Testis (tissue), 5 donors: ENCODE measurements around the gene NRROS. TPM values are rescaled to one million over a fixed set of nuclear protein-coding genes. Genes with fewer than 3 reads are reported as not detected.
"Not testable (repeated sequence)": the region's sequence is repeated elsewhere in the genome, so short reads cannot be mapped to it uniquely, and the experiment has no call there.

Source experiments
- DNase-seq: peaks from one replicate; pipeline ENCODE4 v3.0.0-alpha.2; 2019
- H3K27ac ChIP-seq, 2 donors: fragments of 200-600 bp; sonication (generic); one replicate each; pipeline ENCODE4 v1.5.1; 2019
- H3K27me3 ChIP-seq: fragments of 200-600 bp; sonication (generic); one replicate; pipeline ENCODE4 v1.5.1; 2019
- H3K36me3 ChIP-seq: fragments of 200-600 bp; sonication (generic); one replicate; pipeline ENCODE4 v1.5.1; 2017; ENCODE audit warnings: low read depth; ENCODE audit errors: missing control alignments
- H3K4me1 ChIP-seq: fragments of 200-600 bp; sonication (generic); one replicate; pipeline ENCODE4 v1.5.1; 2019
- H3K4me3 ChIP-seq, 2 donors: fragments of 200-600 bp; sonication (generic); one replicate each; pipeline ENCODE4 v1.5.1; 2017 to 2019
- H3K9me3 ChIP-seq: fragments of 200-600 bp; sonication (generic); one replicate; pipeline ENCODE4 v1.5.1; 2017
- CTCF ChIP-seq, 3 experiments: fragments of 450-650 bp in 2 of 3; fragments of 200-600 bp in 1 of 3; sonication (generic) in 1 of 3; IDR thresholded peaks; one replicate each; pipeline ENCODE4 v1.5.1; 2016 to 2019; ENCODE audit warnings: antibody characterized with exemption in 3 of 3, mild to moderate bottlenecking in 2 of 3, moderate library complexity in 1 of 3
- POLR2A ChIP-seq: fragments of 450-650 bp; IDR thresholded peaks from one replicate; pipeline ENCODE4 v1.6.1; 2017; ENCODE audit warnings: antibody characterized with exemption, mild to moderate bottlenecking, moderate library complexity
- WGBS, 2 donors: methylation state at CpG; one replicate each; pipeline ENCODE4 v1.1.5; 2018; 5-methylcytosine and 5-hydroxymethylcytosine counted together
- intact Hi-C: fragments of 100-400 bp; cut with DNase I; formaldehyde crosslinking; loops from one replicate; pipeline ENCODE4 v1.15.1; 2023; ENCODE audit warnings: low total_unique reads
- long read RNA-seq, 2 donors: transcript quantifications; one replicate each; lab custom pipeline, GENCODE V29; 2026
- polyA plus RNA-seq: library from polyadenylated mRNA; stranded (reverse); fragments of 350-450 nt; fragmentation: Illumina TruSeq; extraction: RNeasy Lipid Tissue Mini Kit (QIAGEN cat#74804); gene quantifications from one replicate; pipeline ENCODE4 v1.2.3, GENCODE V29; 2014; ENCODE audit warnings: low read depth, low replicate concordance; ENCODE audit not compliant: insufficient read depth
- total RNA-seq, 2 donors: library from RNA; depleted of rRNA; stranded (reverse); fragments of >200 nt; gene quantifications; one replicate each; pipeline ENCODE4 v1.2.3, GENCODE V29; 2016

Gene NRROS
- total RNA-seq, result 1 to 10 TPM; 2.8 to 3.2 TPM
- 5.5 TPM for polyA plus RNA-seq
- long read RNA-seq, donor 1, partial matches to known transcripts, result 0 of 3 reads
- long read RNA-seq, donor 1, other reads (novel, unspliced or antisense), result 0 of 3 reads
- long read RNA-seq, donor 2, partial matches to known transcripts, result 0 of 5 reads
- long read RNA-seq, donor 2, other reads (novel, unspliced or antisense), result 0 of 5 reads

- Histone ChIP-seq H3K4me1 (peaks cover 9% of the 10 kb centered on the region), H3K36me3 (no peaks in the 10 kb centered on the region), H3K27me3 (no peaks in the 10 kb centered on the region), H3K9me3 (no peaks in the 10 kb centered on the region), H3K27ac (peak within 1 kb of the TSS; percentile 10 to 75), H3K4me3 (peak within 1 kb of the TSS; percentile 55 to 60)
- TF ChIP-seq CTCF (IDR thresholded peaks at IDR 0.05), result no peak
- no peak for TF ChIP-seq POLR2A
- peak; percentile 74 for DNase-seq
- 4 to 13% methylated on average over 6 to 57 of the region's 65 CpGs for WGBS, 2 donors
- intact Hi-C loops, result loop anchor here (10.0 kb wide), 1 partner anchor 45 kb away; no protein-coding TSS in a partner anchor
Observed at GRCh38 chr3:196639483-196640296, at the start of gene NRROS. TSS of gene NRROS (plus strand) at chr3:196639694. CDS start at chr3:196654540, 14,846 bp downstream.

GRCh38 chr3:196590279-196590678, 49.2 kb upstream of the NRROS start:
- Histone ChIP-seq H3K27ac (no peak overlapping the region), H3K4me3 (no peak overlapping the region), H3K27me3 (no peaks in the 10 kb centered on the region), H3K36me3 (no peaks in the 10 kb centered on the region), H3K9me3 (no peaks in the 10 kb centered on the region), H3K4me1 (no peaks in the 10 kb centered on the region)
- TF ChIP-seq CTCF (IDR thresholded peaks at IDR 0.05) (no peak), POLR2A (no peak)
- WGBS, 2 donors, result 79 to 91% methylated on average over 5 of the region's 5 CpGs
- no peak for DNase-seq
- intact Hi-C loops, result no loop called here

- H3K4me1 ChIP-seq, result no peaks in the 10 kb centered on the region
- WGBS, 2 donors, result 35 to 46% methylated on average over 5 of the region's 5 CpGs
- H3K9me3 ChIP-seq, result no peaks in the 10 kb centered on the region
- H3K27ac ChIP-seq, result no peak overlapping the region
- TF ChIP-seq POLR2A, result no peak
- TF ChIP-seq CTCF (IDR thresholded peaks at IDR 0.05), result no peak
- no peak overlapping the region for H3K4me3 ChIP-seq
- H3K27me3 ChIP-seq, result no peaks in the 10 kb centered on the region
- no peak for DNase-seq
- intact Hi-C loops, result no loop called here
- no peaks in the 10 kb centered on the region for H3K36me3 ChIP-seq
Observed at GRCh38 chr3:196596355-196596754, 43.1 kb upstream of the NRROS start.

DNA sequence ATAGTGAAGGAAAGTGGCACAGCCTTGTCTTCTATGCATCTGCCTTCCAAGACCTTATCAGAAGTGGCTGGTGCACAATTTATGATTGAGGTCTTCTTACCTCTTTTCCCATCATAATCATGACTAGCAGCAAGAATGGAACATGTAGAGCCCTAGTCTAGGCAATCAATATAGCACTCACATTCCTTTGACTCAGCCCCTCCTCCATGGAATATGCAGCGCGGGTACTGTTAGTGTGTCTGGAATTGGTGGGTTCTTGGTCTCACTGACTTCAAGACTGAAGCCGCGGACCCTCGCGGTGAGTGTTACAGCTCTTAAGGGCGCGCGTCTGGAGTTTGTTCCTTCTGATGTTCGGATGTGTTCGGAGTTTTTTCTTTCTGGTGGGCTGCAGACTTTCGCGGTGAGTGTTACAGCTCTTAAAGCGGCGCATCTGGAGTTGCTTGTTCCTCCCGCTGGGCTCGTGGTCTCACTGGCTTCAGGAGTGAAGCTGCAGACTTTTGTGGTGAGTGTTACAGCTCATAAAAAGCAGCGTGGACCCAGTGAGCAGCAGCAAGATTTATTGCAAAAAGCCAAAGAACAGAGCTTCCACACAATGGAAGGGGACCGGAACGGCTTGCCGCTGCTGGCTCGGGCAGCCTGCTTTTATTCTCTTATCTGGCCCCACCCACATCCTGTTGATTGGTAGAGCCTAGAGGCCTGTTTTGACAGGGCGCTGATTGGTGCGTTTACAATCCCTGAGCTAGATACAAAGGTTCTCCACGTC, 41.3 kb upstream of the NRROS start:
- H3K27me3 ChIP-seq, H3K4me1 ChIP-seq, H3K9me3 ChIP-seq, H3K36me3 ChIP-seq, H3K27ac ChIP-seq, intact Hi-C loops: not testable (repeated sequence)
- peak overlapping the region in 1 of 2 donors; percentile 13 for H3K4me3 ChIP-seq
- DNase-seq, result peak; percentile 65
- 50 to 68% methylated on average over 25 of the region's 25 CpGs for WGBS, 2 donors

- no peak overlapping the region for H3K27ac ChIP-seq
- no peak overlapping the region for H3K4me3 ChIP-seq
- no peaks in the 10 kb centered on the region for H3K4me1 ChIP-seq
- intact Hi-C loops, result no loop called here
- no peaks in the 10 kb centered on the region for H3K36me3 ChIP-seq
- H3K9me3 ChIP-seq, result no peaks in the 10 kb centered on the region
- no peaks in the 10 kb centered on the region for H3K27me3 ChIP-seq
- 47 to 52% methylated on average over 5 of the region's 5 CpGs for WGBS, 2 donors
- no peak for TF ChIP-seq POLR2A
- TF ChIP-seq CTCF (IDR thresholded peaks at IDR 0.05), result no peak
- no peak for DNase-seq
Observed at GRCh38 chr3:196599734-196600128, 39.8 kb upstream of the NRROS start.
